Subcutaneous adipose tissue (tissue), 4 donors: ENCODE results near the gene EGF. TPM values are rescaled to one million over a fixed set of nuclear protein-coding genes. Genes with fewer than 3 reads are reported as not detected.

Source experiments
- total RNA-seq, 4 donors: library from RNA; depleted of rRNA; stranded (reverse); fragments of >200 nt; gene quantifications; one replicate each; pipeline ENCODE4 v1.1.0, GENCODE V29; 2016
- TF ChIP-seq, protein P1 (sequence below): fragments of 450-650 bp; IDR thresholded peaks from one replicate; pipeline ENCODE4 v1.5.1; 2016; ENCODE audit warnings: low read depth, mild to moderate bottlenecking, control low read depth, antibody characterized with exemption, moderate library complexity

Gene EGF
- total RNA-seq, 4 donors from 2014 or later = not detected

DNA sequence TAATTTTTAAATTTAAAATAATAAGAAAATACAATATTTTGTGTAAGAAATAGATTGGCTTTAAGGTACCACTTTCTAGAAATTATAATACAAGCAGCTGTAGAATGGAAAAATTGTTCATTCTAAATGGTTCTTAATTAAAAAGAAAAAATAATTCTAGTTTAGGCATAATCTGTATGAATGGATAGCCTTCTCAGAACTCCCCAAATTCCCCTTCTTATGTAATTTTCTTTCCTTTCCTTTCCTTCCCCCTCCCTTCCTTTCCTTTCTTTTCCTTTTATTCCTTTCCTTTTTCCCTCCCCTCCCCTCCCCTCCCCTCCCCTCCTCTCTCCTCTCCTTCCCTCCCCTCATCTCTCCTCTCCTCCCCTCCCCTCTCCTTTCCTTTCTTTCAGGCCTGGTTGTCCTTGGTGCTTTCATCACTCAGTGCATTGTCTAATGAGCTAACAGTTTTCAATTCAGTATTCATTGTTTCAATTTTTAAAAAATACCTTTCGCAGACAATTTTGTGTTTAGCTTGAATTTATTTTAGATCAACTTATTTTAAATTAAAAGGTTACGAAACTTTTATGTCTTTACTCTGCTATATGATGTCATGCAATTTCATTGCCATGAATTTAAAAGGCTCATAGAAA is 35.9 kb upstream of the EGF start:
- TF ChIP-seq, protein P1, sequence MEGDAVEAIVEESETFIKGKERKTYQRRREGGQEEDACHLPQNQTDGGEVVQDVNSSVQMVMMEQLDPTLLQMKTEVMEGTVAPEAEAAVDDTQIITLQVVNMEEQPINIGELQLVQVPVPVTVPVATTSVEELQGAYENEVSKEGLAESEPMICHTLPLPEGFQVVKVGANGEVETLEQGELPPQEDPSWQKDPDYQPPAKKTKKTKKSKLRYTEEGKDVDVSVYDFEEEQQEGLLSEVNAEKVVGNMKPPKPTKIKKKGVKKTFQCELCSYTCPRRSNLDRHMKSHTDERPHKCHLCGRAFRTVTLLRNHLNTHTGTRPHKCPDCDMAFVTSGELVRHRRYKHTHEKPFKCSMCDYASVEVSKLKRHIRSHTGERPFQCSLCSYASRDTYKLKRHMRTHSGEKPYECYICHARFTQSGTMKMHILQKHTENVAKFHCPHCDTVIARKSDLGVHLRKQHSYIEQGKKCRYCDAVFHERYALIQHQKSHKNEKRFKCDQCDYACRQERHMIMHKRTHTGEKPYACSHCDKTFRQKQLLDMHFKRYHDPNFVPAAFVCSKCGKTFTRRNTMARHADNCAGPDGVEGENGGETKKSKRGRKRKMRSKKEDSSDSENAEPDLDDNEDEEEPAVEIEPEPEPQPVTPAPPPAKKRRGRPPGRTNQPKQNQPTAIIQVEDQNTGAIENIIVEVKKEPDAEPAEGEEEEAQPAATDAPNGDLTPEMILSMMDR = no peak

DNA sequence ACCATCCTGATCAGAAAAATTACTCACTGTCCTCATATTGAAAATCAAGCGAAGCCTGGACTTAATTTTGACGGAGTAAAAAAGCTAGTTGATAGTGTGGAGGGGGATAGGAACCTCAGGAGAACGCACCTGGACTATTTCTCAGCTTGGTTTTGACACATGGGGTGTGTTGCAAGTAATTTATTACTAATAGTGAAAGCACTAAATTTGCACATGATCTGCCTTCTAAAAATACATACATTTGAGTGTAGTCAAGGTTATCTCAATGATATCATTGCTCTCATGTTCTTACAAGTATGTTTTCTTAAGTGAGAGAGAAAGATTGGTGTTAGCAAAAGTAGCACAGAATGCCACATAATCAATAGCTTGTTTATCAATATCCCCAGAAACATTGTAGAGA is 35.3 kb upstream of the EGF start:
- TF ChIP-seq, protein P1 = no peak

DNA sequence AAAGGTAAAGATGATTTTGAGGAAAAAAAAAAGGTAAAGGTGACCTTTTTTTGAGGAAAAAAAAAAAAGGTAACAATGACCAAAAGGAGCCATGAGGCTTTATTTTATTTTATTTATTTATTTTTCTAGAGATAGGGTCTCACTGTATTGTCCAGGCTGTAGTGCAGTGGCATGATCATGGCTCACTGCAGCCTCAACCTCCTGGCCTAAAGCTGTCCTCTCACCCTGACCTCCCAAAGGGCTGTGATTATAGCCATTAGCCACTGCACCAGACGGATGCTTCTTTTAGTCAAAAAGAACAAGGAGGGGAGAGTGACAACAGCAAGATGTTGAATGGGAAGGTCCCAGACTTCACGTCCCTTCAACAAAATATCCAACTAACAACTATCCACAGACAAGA is 34.3 kb upstream of the EGF start:
- TF ChIP-seq, protein P1 = no peak

DNA sequence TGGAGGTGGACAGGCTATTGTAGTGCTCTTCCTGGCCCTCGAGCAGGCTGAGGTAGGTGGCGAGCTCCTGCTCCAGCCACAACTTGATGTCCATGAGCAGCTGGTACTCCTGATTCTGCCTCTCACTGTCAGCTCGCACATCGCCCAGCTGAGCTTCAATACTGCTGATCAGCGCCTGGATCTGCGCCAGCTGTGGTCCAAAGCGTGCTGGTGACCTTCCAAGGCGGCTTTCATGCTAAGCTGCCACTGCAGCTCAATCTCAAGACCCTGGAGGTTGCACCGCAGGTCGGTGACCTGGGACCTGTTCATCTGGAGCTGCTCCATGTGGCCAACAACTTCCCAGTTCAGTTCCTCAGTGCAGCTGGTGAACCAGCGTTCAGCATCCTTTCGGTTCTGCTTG is 33.6 kb upstream of the EGF start:
- TF ChIP-seq, protein P1 = no peak

DNA sequence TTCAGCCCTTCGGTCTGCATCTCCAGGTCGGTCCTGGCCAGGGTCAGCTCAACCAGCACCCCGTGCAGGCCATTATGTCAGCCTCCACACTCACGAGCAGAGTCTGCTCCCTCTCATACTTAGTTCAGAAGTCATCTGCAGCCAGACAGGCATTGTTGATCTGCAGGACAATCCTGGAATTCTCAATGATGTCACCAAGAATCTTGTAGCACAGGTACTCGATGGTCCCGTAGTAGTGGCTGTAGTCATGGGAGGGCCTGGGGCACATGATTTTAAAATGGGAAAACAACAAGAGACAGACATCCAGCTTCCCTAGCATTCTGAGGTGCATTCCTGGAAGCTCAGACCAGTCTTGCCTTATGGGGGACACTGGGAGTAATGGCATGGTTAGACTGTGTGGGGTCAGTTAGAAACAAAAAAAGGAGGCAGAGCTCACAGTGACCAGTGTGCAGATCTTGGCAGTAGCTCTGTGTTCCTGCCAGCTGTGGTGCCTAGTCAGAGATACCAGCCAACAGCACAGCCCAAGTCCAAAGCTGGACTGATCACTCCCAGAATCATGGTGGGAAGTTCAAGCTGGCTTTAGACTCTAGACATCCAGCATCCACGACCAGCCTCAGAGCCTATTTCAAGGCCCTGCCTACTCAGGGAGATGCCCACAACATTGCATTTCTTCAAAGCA is 32.9 kb upstream of the EGF start:
- TF ChIP-seq, protein P1 = no peak

DNA sequence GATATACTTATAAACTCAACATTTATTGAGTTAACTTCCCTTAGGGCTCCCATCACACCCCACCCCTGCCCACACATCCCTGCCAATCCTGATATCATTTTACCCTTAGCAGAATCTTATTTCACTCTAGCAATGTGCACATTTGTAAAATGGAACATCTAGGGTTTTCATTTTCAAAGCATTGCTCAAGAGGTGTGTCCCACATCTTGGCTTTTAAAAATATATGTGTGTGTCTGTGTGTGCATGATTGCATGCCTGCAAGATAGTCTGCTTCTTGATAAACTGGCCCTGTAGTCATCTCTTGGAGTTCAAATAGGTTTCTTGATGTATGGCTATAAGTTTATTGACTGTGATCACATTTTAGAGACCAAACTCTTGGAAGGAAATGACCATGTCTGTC is 26.4 kb upstream of the EGF start:
- TF ChIP-seq, protein P1 = no peak

DNA sequence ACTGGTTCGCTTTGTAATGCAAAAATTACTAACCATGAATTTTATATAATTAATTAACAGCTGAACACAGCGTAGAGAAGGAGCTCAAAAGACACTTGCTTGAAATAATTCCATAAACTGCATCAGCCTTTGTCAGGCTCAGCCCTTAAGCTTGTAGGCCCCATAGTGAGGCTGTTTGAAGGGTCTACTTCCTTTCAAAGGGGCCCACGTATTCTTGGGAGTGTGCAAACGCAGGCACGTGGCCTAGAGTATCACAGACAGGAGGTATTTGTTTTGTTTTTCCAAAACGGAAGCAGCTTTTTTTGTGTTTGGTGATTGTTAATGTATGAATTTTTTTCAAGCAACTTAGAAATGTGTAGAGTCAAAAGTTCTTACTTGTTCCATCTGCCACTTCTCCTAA is 25.6 kb upstream of the EGF start:
- TF ChIP-seq, protein P1 = no peak
